GM12878 (cell line): ENCODE results near the gene KRT222.

Experiments
- GABPA ChIP-seq: IDR thresholded peaks from 2 replicates; pipeline ENCODE4 v1.6.1; 2014; ENCODE audit warnings: antibody characterized with exemption, low read depth, mild to moderate bottlenecking, inconsistent platforms
- POLR2AphosphoS5 ChIP-seq: IDR thresholded peaks from 2 replicates; pipeline ENCODE4 v1.6.1; 2011; ENCODE audit warnings: mild to moderate bottlenecking, low read length, inconsistent platforms
- RB1 ChIP-seq: fragments of 450-650 bp; formaldehyde crosslinking; IDR thresholded peaks from 2 replicates; pipeline ENCODE4 v1.6.1; 2017; ENCODE audit warnings: mild to moderate bottlenecking, borderline replicate concordance
- SPI1 ChIP-seq: IDR thresholded peaks from 2 replicates; pipeline ENCODE4 v1.6.1; 2011; ENCODE audit warnings: low read depth, mild to moderate bottlenecking, low read length, moderate library complexity, borderline replicate concordance; ENCODE audit not compliant: insufficient read depth
- STAT3 ChIP-seq: IDR thresholded peaks from 2 replicates; pipeline ENCODE4 v1.6.1; 2011; ENCODE audit warnings: low read depth, low read length, improper control_type of control experiment
- YY1 ChIP-seq: IDR thresholded peaks from 2 replicates; pipeline ENCODE4 v1.6.1; 2011; ENCODE audit warnings: low read depth, mild to moderate bottlenecking, low read length
- TF ChIP-seq, protein P1 (sequence below), 3 experiments: IDR thresholded peaks in 2 of 3; conservative IDR thresholded peaks in 1 of 3; 2 replicates each; pipeline ENCODE4 v1.5.1; 2011; ENCODE audit warnings: low read depth in 3 of 3, low read length in 3 of 3, mild to moderate bottlenecking in 3 of 3, control low read depth in 2 of 3, moderate library complexity in 2 of 3, inconsistent platforms in 1 of 3, mixed read lengths in 1 of 3; ENCODE audit not compliant: control insufficient read depth in 2 of 3, insufficient read depth in 1 of 3; ENCODE audit errors: extremely low read depth in 1 of 3

- TF ChIP-seq POLR2AphosphoS5 = no peak
- TF ChIP-seq, protein P1, sequence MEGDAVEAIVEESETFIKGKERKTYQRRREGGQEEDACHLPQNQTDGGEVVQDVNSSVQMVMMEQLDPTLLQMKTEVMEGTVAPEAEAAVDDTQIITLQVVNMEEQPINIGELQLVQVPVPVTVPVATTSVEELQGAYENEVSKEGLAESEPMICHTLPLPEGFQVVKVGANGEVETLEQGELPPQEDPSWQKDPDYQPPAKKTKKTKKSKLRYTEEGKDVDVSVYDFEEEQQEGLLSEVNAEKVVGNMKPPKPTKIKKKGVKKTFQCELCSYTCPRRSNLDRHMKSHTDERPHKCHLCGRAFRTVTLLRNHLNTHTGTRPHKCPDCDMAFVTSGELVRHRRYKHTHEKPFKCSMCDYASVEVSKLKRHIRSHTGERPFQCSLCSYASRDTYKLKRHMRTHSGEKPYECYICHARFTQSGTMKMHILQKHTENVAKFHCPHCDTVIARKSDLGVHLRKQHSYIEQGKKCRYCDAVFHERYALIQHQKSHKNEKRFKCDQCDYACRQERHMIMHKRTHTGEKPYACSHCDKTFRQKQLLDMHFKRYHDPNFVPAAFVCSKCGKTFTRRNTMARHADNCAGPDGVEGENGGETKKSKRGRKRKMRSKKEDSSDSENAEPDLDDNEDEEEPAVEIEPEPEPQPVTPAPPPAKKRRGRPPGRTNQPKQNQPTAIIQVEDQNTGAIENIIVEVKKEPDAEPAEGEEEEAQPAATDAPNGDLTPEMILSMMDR (IDR thresholded peaks at IDR 0.05 in 2 of 3, conservative IDR thresholded peaks at IDR 0.05 in 1 of 3; ENCODE audit: control insufficient read depth in 2 of 3, extremely low read depth in 1 of 3, insufficient read depth in 1 of 3, low read depth in 3 of 3, low read length in 3 of 3) = no peak
- no peak for TF ChIP-seq SPI1
- TF ChIP-seq GABPA = no peak
- no peak for TF ChIP-seq STAT3
- TF ChIP-seq YY1 = no peak
- no peak for TF ChIP-seq RB1
Measured at GRCh38 chr17:40633871-40634270, 31.1 kb downstream of the KRT222 start.
